ENCODE results near the gene DBF4. TPM values are rescaled to one million over a fixed set of nuclear protein-coding genes. Genes with fewer than 3 reads are reported as not detected.

DBF4 gene
- total RNA-seq, 4 donors from 2014 or later = 9.0 to 50.0 (median 11.1) TPM

- in situ Hi-C loops (cut with MboI; ENCODE audit: low pct_ligation_motif_present in 1 of 4, low pct_unique_long_range_greater_than_20kb in 1 of 4, low sequenced_read_pairs in 3 of 4) = no loop called here
- Histone ChIP-seq H3K9me3 (no peaks in the 10 kb centered on the region), H3K36me3 (peaks cover 0 to 19% (median 0%) of the 10 kb centered on the region in 4 donors), H3K27ac (no peak overlapping the region), H3K4me3 (no peak overlapping the region), H3K4me1 (no peaks in the 10 kb centered on the region), H3K27me3 (no peaks in the 10 kb centered on the region)
- intact Hi-C loops (cut with DNase I; ENCODE audit: low total_unique reads) = no loop called here
- 33 to 69% methylated on average over 1 of the region's 1 CpG for WGBS, 2 donors (ENCODE audit: low coverage in 1 of 2)
- no peak for DNase-seq
- TF ChIP-seq EP300 (IDR thresholded peaks at IDR 0.05; ENCODE audit: low read depth) (no peak), POLR2A (IDR thresholded peaks at IDR 0.05) (no peak), CTCF (IDR thresholded peaks at IDR 0.05) (no peak), POLR2AphosphoS5 (IDR thresholded peaks at IDR 0.05) (no peak)
Observed at GRCh38 chr7:87837597-87837996, 38.7 kb upstream of the DBF4 start.

GRCh38 chr7:87850836-87851593, 25.3 kb upstream of the DBF4 start:
- Histone ChIP-seq H3K36me3 (peaks cover 0 to 20% (median 7%) of the 10 kb centered on the region in 4 donors), H3K27me3 (no peaks in the 10 kb centered on the region), H3K27ac (no peak overlapping the region), H3K9me3 (no peaks in the 10 kb centered on the region), H3K4me3 (no peak overlapping the region), H3K4me1 (no peaks in the 10 kb centered on the region)
- 90 to 100% methylated on average over 1 of the region's 1 CpG for WGBS, 2 donors (ENCODE audit: low coverage in 1 of 2)
- TF ChIP-seq POLR2A (IDR thresholded peaks at IDR 0.05) = no peak
- no peak for TF ChIP-seq EP300 (IDR thresholded peaks at IDR 0.05; ENCODE audit: low read depth)
- TF ChIP-seq POLR2AphosphoS5 (IDR thresholded peaks at IDR 0.05) = no peak
- no peak for TF ChIP-seq CTCF (IDR thresholded peaks at IDR 0.05)
- DNase-seq = no peak
- in situ Hi-C loops (cut with MboI; ENCODE audit: low pct_ligation_motif_present in 1 of 4, low pct_unique_long_range_greater_than_20kb in 1 of 4, low sequenced_read_pairs in 3 of 4) (no loop called here), intact Hi-C loops (cut with DNase I; ENCODE audit: low total_unique reads) (no loop called here)

GRCh38 chr7:87852306-87852705, 24.0 kb upstream of the DBF4 start:
- TF ChIP-seq POLR2A (IDR thresholded peaks at IDR 0.05) (no peak), CTCF (IDR thresholded peaks at IDR 0.05) (no peak), POLR2AphosphoS5 (IDR thresholded peaks at IDR 0.05) (no peak), EP300 (IDR thresholded peaks at IDR 0.05; ENCODE audit: low read depth) (no peak)
- Histone ChIP-seq H3K9me3 (no peaks in the 10 kb centered on the region), H3K27ac (no peak overlapping the region), H3K27me3 (no peaks in the 10 kb centered on the region), H3K4me1 (no peaks in the 10 kb centered on the region), H3K4me3 (no peak overlapping the region), H3K36me3 (peaks cover 0 to 16% (median 4%) of the 10 kb centered on the region in 4 donors)
- 85 to 88% methylated on average over 5 to 6 of the region's 6 CpGs for WGBS, 2 donors (ENCODE audit: low coverage in 1 of 2)
- intact Hi-C loops (cut with DNase I; ENCODE audit: low total_unique reads) = no loop called here
- in situ Hi-C loops (cut with MboI; ENCODE audit: low pct_ligation_motif_present in 1 of 4, low pct_unique_long_range_greater_than_20kb in 1 of 4, low sequenced_read_pairs in 3 of 4) = no loop called here
- no peak for DNase-seq

- Histone ChIP-seq H3K36me3 (peaks cover 0 to 24% (median 9%) of the 10 kb centered on the region in 4 donors), H3K4me1 (no peaks in the 10 kb centered on the region), H3K27me3 (no peaks in the 10 kb centered on the region), H3K4me3 (no peak overlapping the region), H3K9me3 (no peaks in the 10 kb centered on the region), H3K27ac (no peak overlapping the region)
- WGBS, 2 donors (ENCODE audit: low coverage in 1 of 2) = 85 to 91% methylated on average over 1 of the region's 1 CpG
- intact Hi-C loops (cut with DNase I; ENCODE audit: low total_unique reads) = no loop called here
- no peak for DNase-seq
- in situ Hi-C loops (cut with MboI; ENCODE audit: low pct_ligation_motif_present in 1 of 4, low pct_unique_long_range_greater_than_20kb in 1 of 4, low sequenced_read_pairs in 3 of 4) = no loop called here
- TF ChIP-seq CTCF (IDR thresholded peaks at IDR 0.05) (no peak), EP300 (IDR thresholded peaks at IDR 0.05; ENCODE audit: low read depth) (no peak), POLR2AphosphoS5 (IDR thresholded peaks at IDR 0.05) (no peak), POLR2A (IDR thresholded peaks at IDR 0.05) (no peak)
Observed at GRCh38 chr7:87853237-87853864, 22.9 kb upstream of the DBF4 start.

Data from transverse colon (tissue), 4 donors.